Spleen (tissue), 11 donors: ENCODE measurements around the gene RBFOX1. TPM values are rescaled to one million over a fixed set of nuclear protein-coding genes. Genes with fewer than 3 reads are reported as not detected.

Source experiments
- DNase-seq: peaks from one replicate; pipeline ENCODE4 v3.0.0-alpha.2; 2020
- H3K27ac ChIP-seq, 8 donors: fragments of 200-600 bp; sonication (generic) in 7 of 8; 1 replicate in 4 of 8; 2 replicates in 4 of 8; pipeline versions ENCODE4 v1.5.0 to v1.8.0; 2016 to 2021; ENCODE audit warnings: inconsistent platforms in 4 of 8, mild to moderate bottlenecking in 4 of 8, moderate library complexity in 1 of 8
- H3K27me3 ChIP-seq, 7 donors: fragments of 200-600 bp; sonication (generic) in 6 of 7; replicated peaks in 1 of 7; 1 replicate in 4 of 7; 2 replicates in 3 of 7; pipeline versions ENCODE4 v1.5.0 to v1.8.0; 2016 to 2021; ENCODE audit warnings: inconsistent platforms in 3 of 7, mild to moderate bottlenecking in 1 of 7
- H3K36me3 ChIP-seq, 6 donors: fragments of 200-600 bp; sonication (generic) in 5 of 6; 1 replicate in 4 of 6; 2 replicates in 2 of 6; pipeline versions ENCODE4 v1.5.0 to v1.8.0; 2016 to 2021; ENCODE audit warnings: inconsistent platforms in 2 of 6
- H3K4me1 ChIP-seq, 6 donors: fragments of 200-600 bp; sonication (generic) in 5 of 6; 1 replicate in 3 of 6; 2 replicates in 3 of 6; pipeline versions ENCODE4 v1.5.0 to v1.8.0; 2016 to 2021; ENCODE audit warnings: inconsistent platforms in 3 of 6
- H3K4me3 ChIP-seq, 8 donors: fragments of 200-600 bp; sonication (generic) in 7 of 8; 1 replicate in 4 of 8; 2 replicates in 4 of 8; pipeline versions ENCODE4 v1.5.0 to v1.8.0; 2016 to 2021; ENCODE audit warnings: inconsistent platforms in 4 of 8, mild to moderate bottlenecking in 4 of 8, moderate library complexity in 2 of 8
- H3K9me3 ChIP-seq, 8 donors: fragments of 200-600 bp; sonication (generic) in 7 of 8; 1 replicate in 4 of 8; 2 replicates in 4 of 8; pipeline versions ENCODE4 v1.5.0 to v1.8.0; 2016 to 2021; ENCODE audit warnings: inconsistent platforms in 4 of 8
- CTCF ChIP-seq, 11 experiments: fragments of 200-600 bp in 7 of 11; fragments of 450-650 bp in 4 of 11; sonication (generic) in 4 of 11; IDR thresholded peaks in 8 of 11; conservative IDR thresholded peaks in 3 of 11; 1 replicate in 7 of 11; 2 replicates in 4 of 11; pipeline versions ENCODE4 v1.4.0 to v1.8.0; 2016 to 2021; ENCODE audit warnings: antibody characterized with exemption in 11 of 11, inconsistent platforms in 4 of 11, mild to moderate bottlenecking in 1 of 11
- POLR2A ChIP-seq, 3 donors: fragments of 450-650 bp; IDR thresholded peaks; one replicate each; pipeline ENCODE4 v1.5.1; 2017; ENCODE audit warnings: antibody characterized with exemption in 3 of 3, mild to moderate bottlenecking in 1 of 3
- POLR2AphosphoS5 ChIP-seq, 3 donors: sonication (generic); formaldehyde crosslinking; IDR thresholded peaks; one replicate each; pipeline ENCODE4 v1.5.1; 2017; ENCODE audit warnings: antibody characterized with exemption in 3 of 3
- WGBS, 5 donors: extraction: QIAGEN DNeasy Blood & Tissue Kit in 3 of 5; methylation state at CpG; one replicate each; pipeline versions ENCODE4 v1.1.5 to v1.1.7; 2013 to 2018; 5-methylcytosine and 5-hydroxymethylcytosine counted together
- intact Hi-C: fragments of 100-400 bp; cut with DNase I; formaldehyde crosslinking; loops from one replicate; pipeline ENCODE4 v1.15.0; 2023; ENCODE audit warnings: low total_unique reads
- polyA plus RNA-seq, 3 donors: library from polyadenylated mRNA; stranded (reverse); fragments of 200-250 nt; gene quantifications; one replicate each; pipeline ENCODE4 v1.2.1, GENCODE V29; 2013
- total RNA-seq, 7 donors: library from RNA; depleted of rRNA in 3 of 7; stranded (reverse); fragments of >200 nt in 3 of 7; fragmentation: NEBNext Ultra II Directional in 4 of 7; extraction: Animal tissue kit (Norgen Biotek cat#: 25700) in 4 of 7; gene quantifications; one replicate each; pipeline versions ENCODE4 v1.1.0 to v1.2.1, GENCODE V29; 2016 to 2021
- donor health status: healthy with polysubstance abuse.
- donor health status: DM: no; HTN: no; CAD: no; lungs with moderate emphysema.
- donor health status: DM: no; HTN: no; CAD: no.
- donor health status: Bipolar disorder and iron deficiency.
- donor health status: healthy.
- donor health status: DM: no; HTN: no; CAD: no.
- donor health status: DM: yes; HTN: yes; CAD: no.

RBFOX1 gene
- total and polyA plus RNA-seq, 10 donors, result 0.07 to 0.13 TPM; not detected in 8

- Histone ChIP-seq H3K27ac (no peak overlapping the region), H3K27me3 (no peaks in the 10 kb centered on the region), H3K4me3 (no peak overlapping the region), H3K36me3 (no peaks in the 10 kb centered on the region), H3K9me3 (peaks cover 0 to 17% (median 0%) of the 10 kb centered on the region in 8 donors), H3K4me1 (no peaks in the 10 kb centered on the region)
- WGBS, 5 donors, result 70 to 78% (median 74%) methylated on average over 4 of the region's 4 CpGs
- DNase-seq, result no peak
- intact Hi-C loops, result no loop called here
- TF ChIP-seq POLR2A (IDR thresholded peaks at IDR 0.05) (no peak), POLR2AphosphoS5 (IDR thresholded peaks at IDR 0.05) (no peak), CTCF (IDR thresholded peaks at IDR 0.05 in 8 of 11, conservative IDR thresholded peaks at IDR 0.05 in 3 of 11) (no peak)
These were observed 250.8 kb downstream of the RBFOX1 start for GRCh38 chr16:7583396-7583795.

- Histone ChIP-seq H3K27me3 (no peaks in the 10 kb centered on the region), H3K36me3 (no peaks in the 10 kb centered on the region), H3K4me1 (no peaks in the 10 kb centered on the region), H3K9me3 (peaks cover 0 to 17% (median 0%) of the 10 kb centered on the region in 8 donors), H3K27ac (no peak overlapping the region), H3K4me3 (no peak overlapping the region)
- WGBS, 5 donors, result 83 to 90% (median 87%) methylated on average over 6 of the region's 6 CpGs
- no peak for TF ChIP-seq POLR2AphosphoS5 (IDR thresholded peaks at IDR 0.05)
- TF ChIP-seq CTCF (IDR thresholded peaks at IDR 0.05 in 8 of 11, conservative IDR thresholded peaks at IDR 0.05 in 3 of 11), result no peak
- TF ChIP-seq POLR2A (IDR thresholded peaks at IDR 0.05), result no peak
- intact Hi-C loops, result no loop called here
- DNase-seq, result no peak
These were observed 251.9 kb downstream of the RBFOX1 start for GRCh38 chr16:7584561-7584960.

- Histone ChIP-seq H3K27me3 (no peaks in the 10 kb centered on the region), H3K27ac (no peak overlapping the region), H3K9me3 (peaks cover 0 to 17% (median 0%) of the 10 kb centered on the region in 8 donors), H3K4me3 (no peak overlapping the region), H3K36me3 (no peaks in the 10 kb centered on the region), H3K4me1 (no peaks in the 10 kb centered on the region)
- intact Hi-C loops, result no loop called here
- TF ChIP-seq POLR2AphosphoS5 (IDR thresholded peaks at IDR 0.05) (no peak), POLR2A (IDR thresholded peaks at IDR 0.05) (no peak), CTCF (IDR thresholded peaks at IDR 0.05 in 8 of 11, conservative IDR thresholded peaks at IDR 0.05 in 3 of 11) (no peak)
- WGBS, 5 donors, result 47 to 63% (median 57%) methylated on average over 4 of the region's 4 CpGs
- no peak for DNase-seq
These were observed 253.1 kb downstream of the RBFOX1 start for GRCh38 chr16:7585705-7586104.

GRCh38 chr16:7590934-7591333 is 258.3 kb downstream of the RBFOX1 start:
- peaks cover 0 to 13% (median 0%) of the 10 kb centered on the region in 8 donors for H3K9me3 ChIP-seq
- no peaks in the 10 kb centered on the region for H3K4me1 ChIP-seq
- 82 to 89% (median 84%) methylated on average over 4 of the region's 4 CpGs for WGBS, 5 donors
- DNase-seq, result no peak
- H3K36me3 ChIP-seq, result no peaks in the 10 kb centered on the region
- no peak overlapping the region for H3K27ac ChIP-seq
- no peak overlapping the region for H3K4me3 ChIP-seq
- H3K27me3 ChIP-seq, result no peaks in the 10 kb centered on the region
- intact Hi-C loops, result no loop called here
- no peak for TF ChIP-seq POLR2A (IDR thresholded peaks at IDR 0.05)
- TF ChIP-seq POLR2AphosphoS5 (IDR thresholded peaks at IDR 0.05), result no peak
- TF ChIP-seq CTCF (IDR thresholded peaks at IDR 0.05 in 8 of 11, conservative IDR thresholded peaks at IDR 0.05 in 3 of 11), result no peak
